ENCODE data around the gene ATP8A2.
A peak's percentile ranks its signal among the peaks of the same experiment; 100 is the strongest.

Gene ATP8A2

DNA sequence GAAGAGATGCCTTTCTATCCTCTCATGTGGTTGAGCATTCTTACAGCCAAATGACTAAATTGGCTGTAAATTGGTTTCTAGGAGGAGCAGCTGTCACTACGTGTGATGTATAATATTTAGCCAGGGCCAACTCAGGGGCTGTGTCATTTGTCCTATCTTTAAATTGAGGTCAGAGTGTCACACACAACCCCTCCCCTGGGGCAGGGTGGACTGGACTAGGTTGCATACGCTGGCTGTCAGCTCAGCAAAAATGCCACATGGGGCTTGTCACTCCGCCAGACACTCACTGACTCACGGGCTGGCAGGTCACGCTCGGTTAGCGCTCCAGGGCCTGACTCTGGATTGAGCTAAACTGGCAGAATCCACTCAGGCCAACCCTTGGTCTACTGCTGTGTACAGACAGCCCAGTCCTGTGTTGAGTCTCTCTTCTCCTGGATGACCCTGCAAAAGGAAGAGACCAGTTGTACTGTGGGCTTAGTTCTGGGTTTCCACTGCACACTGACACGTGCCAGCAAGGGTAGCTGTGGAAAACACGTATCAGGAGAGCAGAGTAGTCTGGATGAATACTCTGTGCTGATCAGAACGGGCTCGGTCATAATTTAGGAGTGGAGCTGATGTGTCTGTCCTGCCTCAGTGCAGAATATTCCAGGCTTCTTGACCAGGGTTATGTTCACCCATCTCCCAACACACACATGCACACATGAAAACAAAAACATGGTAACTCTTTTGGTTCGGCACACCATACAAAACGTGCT is 650.9 kb downstream of the ATP8A2 start:
- DNase-seq: no peak

GRCh38 chr13:26024558-26024957 is 652.8 kb downstream of the ATP8A2 start:
- no peak for DNase-seq

GRCh38 chr13:26025196-26025595 is 653.4 kb downstream of the ATP8A2 start:
- no peak for DNase-seq

DNA sequence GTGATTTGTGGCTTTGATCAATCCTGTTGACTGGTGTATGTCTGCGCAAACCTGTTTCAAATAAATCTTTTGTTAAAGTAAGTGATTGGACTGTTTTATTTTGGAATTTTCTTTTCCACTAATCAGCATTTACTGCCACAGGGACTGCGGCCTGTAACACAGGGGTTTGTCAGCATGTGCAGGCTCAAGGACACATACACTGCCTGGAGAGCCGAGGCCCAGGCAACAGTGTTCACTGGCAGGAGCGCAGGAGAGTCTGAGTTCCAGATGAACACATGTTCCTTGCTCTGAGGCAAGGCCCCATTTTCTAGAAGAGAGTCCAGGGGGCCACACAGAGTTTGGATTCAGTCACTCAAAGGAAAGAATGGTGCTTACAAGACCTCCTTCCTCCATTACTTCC is 654.0 kb downstream of the ATP8A2 start:
- DNase-seq: no peak

DNA sequence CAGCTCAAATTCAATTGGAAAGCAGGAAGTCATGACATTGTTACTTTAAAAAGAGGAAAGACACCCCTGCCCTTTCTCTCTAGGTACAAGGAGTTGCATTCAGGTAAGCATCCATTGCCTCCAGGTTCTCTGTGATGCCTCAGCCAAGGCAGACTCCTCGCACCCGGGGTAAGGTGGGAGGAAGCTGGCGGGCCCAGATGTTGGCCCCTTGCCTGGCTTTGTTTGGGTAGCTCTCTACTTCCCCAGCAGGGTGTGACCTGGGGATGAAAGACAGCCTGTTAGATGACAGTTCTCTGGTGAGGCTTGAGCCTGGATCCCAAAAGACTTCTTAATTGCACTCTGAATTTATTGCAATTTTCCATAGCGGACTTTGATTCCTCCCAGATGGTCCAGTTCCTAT is 654.4 kb downstream of the ATP8A2 start:
- DNase-seq: no peak

- DNase-seq: no peak
Measured at GRCh38 chr13:26029581-26030136, 657.9 kb downstream of the ATP8A2 start.

GRCh38 chr13:26030331-26030730 is 658.6 kb downstream of the ATP8A2 start:
- DNase-seq: no peak

DNA sequence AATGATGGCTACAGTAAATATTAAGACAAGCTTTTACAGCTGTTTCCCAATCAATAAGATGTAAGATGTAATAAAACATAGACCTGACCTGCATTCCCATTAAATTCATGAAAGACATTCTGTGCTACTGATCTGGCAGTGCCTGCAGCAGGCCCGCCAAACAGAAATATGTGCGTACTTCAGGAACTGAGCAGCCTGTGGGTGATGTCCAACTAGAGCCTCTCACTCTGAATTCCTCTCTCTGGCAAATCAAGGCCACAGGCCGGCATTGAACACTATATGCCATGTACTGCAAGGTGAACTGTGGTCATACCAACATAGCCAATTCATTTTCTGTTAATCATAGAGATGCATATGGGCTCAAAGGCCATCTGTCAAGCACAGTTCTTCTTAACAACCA is 662.2 kb downstream of the ATP8A2 start:
- no peak for DNase-seq

GRCh38 chr13:26036383-26036782 is 664.6 kb downstream of the ATP8A2 start:
- no peak for DNase-seq

- DNase-seq: peak in 1 of 5 experiments; percentile 19
Measured at GRCh38 chr13:26037302-26037701, 665.5 kb downstream of the ATP8A2 start.

- no peak for DNase-seq
Measured at GRCh38 chr13:26038931-26039475, 667.2 kb downstream of the ATP8A2 start.

DNA sequence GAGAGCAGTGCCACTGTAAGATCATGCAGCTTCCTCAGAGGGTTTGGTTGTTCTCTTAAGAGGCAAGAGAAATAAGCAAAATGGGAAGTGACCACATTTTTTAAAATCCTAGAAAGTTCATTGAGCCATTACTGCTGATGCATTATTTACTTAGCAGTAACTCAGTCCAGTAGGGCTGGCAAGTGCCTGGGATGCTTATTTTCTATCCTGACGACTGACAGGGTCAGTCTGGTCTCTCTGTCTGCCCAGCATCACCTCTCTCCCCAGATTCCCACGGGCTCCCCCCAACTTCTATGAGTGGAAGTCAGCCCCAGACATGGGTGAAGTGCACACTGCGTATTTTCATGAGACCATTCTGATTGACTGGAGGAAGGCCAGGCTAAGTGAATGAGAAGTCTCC is 669.7 kb downstream of the ATP8A2 start:
- no peak for DNase-seq

DNA sequence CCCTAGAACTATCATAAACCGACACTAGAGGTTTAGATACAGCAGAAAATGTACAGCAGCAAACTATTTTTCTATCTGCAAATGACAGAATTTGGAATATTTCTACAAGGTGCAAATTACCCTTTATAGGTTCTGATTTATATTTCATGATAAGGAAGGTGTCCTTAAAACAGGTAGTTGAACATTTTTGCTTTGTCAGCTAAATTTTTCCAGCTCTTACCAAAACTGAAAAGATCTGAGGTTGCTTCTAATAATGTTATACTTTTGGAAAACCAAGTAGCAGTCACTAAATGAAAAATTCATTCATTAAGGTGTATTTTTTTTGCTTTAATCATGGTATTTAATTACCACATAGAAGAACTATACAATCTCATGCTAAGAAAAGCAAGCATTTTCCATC is 671.0 kb downstream of the ATP8A2 start:
- DNase-seq: no peak

DNA sequence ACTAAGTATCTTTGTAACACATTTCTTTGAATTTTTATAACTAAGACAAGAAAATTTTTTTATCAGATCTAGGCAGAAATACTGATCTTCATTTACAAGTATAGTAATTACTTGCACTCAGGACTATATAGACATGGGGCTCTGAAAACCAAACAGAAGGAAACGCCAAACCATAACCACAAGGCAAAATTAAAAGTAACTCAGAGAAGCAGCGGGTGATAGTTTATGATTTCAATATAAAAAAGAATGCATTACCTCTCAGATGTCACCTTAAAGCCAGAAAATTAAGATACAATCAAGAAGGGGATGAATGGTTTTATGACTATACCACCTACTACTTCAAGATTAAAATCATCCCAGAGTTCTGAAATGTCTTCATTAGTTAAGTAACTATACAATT is 673.4 kb downstream of the ATP8A2 start:
- DNase-seq: peak in 1 of 5 experiments; percentile 70

GRCh38 chr13:26046639-26047038 is 674.9 kb downstream of the ATP8A2 start:
- DNase-seq: no peak

- DNase-seq: no peak
Measured at GRCh38 chr13:26047040-26047439, 675.3 kb downstream of the ATP8A2 start.

DNA sequence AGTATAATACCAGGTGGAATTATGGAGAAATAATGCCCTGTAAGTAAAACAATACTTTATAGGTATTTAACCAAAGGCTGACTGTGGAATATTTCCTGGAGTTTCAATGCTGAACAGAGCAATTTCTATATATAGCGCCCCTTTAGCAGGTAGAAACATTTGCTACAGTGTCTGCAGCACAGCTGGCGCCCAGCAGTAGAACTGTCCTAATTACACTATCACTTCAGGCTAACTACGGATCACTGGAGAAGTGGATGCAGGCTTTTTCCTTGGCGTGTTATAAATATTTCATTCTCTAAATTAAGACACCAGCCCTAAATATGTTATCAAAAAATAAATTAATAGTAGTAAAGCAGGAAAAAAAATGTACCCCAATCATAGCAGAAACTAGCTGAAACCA is 677.0 kb downstream of the ATP8A2 start:
- no peak for DNase-seq

- peak in 1 of 5 experiments; percentile 21 for DNase-seq
Measured at GRCh38 chr13:26050568-26051230, 678.9 kb downstream of the ATP8A2 start.

GRCh38 chr13:26051231-26051656 is 679.5 kb downstream of the ATP8A2 start:
- no peak for DNase-seq

GRCh38 chr13:26051657-26052311 is 680.0 kb downstream of the ATP8A2 start, which contains the start of gene SHISA2:
Gene SHISA2 (minus strand): TSS chr13:26052016. CDS start chr13:26050975, 1,041 bp downstream.
- DNase-seq: peak in 2 of 5 experiments; percentile 6 to 37

DNA sequence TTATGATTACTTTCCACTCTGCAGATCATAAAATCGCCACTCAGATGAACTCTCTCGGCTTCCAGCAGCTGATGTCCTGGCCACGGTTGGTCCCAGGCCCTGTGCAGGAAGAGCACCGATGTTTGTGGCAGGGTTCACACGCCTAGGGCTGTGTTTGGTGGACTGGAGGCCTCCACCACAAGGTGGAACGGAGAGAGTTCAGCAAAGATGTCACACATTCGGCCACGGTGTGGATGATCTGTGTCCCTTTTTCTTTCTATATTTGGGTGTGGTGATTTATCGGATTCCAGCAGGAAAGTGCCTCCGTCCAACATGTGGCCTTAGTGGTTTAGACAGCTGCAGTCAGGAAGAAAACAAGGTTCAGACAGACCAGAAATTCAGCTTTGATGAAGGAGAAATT is 680.6 kb downstream of the ATP8A2 start:
- no peak for DNase-seq

DNA sequence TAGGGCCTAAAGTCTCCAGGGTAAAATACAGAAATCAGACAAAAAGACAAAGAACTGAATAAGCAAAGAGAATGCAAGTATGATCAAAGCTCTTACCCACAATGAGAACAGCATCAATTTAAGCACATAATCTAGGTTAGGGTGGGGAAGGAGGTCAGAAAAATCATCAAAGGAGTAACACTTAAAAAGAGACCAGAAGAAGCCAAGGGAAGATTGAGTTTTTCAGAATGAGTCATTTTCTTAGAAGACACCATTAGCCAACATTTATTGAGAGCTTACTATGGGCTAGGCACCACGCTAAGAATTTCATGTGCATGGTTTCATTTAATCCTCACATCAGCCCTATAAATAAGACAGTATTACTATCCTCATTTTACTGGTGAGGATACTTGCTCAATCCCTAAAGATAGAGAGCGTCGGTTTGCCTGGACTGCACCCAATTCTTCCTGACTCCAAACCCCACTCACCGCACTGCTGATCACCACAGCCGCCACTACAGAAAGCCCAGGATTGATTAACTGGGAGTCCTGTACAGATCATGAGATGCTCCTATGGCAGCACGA is 681.7 kb downstream of the ATP8A2 start:
- peak in 1 of 5 experiments; percentile 21 for DNase-seq

DNA sequence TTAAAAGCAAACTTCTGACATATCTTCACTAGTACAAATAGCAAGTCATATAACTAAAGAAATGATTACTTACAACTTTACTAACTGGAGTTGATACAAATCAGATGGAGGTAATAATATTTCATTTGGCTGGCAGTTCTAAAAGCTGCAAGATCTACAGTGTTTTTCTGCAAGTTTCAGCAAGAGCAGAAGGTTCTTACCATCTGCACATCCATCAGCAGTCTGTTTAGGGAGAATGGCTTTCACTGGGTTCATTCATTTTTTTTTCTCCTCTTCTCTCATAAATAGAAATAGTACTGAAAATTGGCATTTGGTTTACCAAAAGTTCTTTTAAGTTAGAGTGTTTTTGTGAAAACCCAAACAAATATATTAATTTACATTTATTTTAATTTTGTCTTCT is 683.1 kb downstream of the ATP8A2 start:
- no peak for DNase-seq
